Iris pigment epithelial cell (primary cell): ENCODE data around the gene TTC33.
"Not testable (repeated sequence)": the region's sequence is repeated elsewhere in the genome, so short reads cannot be mapped to it uniquely, and the experiment has no call there.

Experiments
- DNase-seq: peaks from one replicate; pipeline ENCODE4 v3.0.0-alpha.2; 2011; ENCODE audit warnings: low read depth

The TTC33 gene

DNA sequence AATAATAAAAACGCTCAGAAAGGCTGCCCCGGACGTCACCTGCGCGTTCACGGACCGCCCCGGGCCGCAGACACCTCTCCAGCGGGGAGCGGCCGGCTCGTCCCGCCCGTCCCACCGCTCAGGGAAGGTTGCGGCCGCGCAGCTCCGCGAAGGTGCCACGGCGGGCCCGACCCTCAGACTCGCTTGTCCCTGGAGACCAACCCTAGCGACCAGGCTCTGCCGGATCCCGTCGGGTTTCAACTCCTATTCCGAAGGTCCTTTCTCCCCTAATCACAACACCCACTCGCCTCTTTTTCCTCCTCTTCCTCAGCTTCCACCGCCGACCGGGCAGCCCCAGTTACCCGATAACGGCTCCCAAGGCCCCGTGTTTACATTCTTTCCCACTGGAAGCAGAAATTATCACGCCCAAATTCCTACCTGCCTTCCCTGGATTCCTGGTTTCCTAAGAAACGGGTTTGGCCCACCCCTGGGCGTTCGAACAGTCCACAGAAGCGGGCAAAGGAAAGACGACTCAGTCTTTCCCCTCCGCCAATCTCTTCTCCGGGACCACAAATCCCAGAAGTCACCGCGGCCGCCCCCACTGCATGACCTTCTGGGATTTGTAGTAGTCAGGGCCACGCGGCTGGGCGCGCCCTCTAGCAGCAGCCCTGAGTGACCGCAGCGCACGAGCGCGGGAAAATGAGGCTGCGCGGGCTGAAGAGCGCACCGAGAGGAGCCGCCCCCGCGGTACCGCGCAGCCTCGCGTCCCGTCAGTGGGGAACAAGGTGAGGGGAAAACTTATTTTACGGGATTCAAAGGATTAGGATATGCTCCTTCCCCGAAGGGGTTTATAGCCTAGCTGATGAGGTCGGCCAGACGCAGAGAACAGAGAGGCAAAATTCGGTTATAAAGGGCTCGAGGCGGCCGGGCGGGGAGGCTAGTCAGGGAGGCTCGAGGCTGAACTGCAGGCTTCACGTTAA is at the start of gene TTC33:
TTC33 (minus strand) TSS at position 555 of the 959 bp plus-strand sequence. CDS start 8,943 bp downstream, outside the sequence.
- peak; percentile 97 for DNase-seq

- DNase-seq: no peak
These were observed 46.2 kb upstream of the TTC33 start for GRCh38 chr5:40801771-40802562.

- DNase-seq: no peak
These were observed 43.5 kb upstream of the TTC33 start for GRCh38 chr5:40799258-40799657.

- DNase-seq: no peak
These were observed 43.0 kb upstream of the TTC33 start for GRCh38 chr5:40798801-40799210.

DNA sequence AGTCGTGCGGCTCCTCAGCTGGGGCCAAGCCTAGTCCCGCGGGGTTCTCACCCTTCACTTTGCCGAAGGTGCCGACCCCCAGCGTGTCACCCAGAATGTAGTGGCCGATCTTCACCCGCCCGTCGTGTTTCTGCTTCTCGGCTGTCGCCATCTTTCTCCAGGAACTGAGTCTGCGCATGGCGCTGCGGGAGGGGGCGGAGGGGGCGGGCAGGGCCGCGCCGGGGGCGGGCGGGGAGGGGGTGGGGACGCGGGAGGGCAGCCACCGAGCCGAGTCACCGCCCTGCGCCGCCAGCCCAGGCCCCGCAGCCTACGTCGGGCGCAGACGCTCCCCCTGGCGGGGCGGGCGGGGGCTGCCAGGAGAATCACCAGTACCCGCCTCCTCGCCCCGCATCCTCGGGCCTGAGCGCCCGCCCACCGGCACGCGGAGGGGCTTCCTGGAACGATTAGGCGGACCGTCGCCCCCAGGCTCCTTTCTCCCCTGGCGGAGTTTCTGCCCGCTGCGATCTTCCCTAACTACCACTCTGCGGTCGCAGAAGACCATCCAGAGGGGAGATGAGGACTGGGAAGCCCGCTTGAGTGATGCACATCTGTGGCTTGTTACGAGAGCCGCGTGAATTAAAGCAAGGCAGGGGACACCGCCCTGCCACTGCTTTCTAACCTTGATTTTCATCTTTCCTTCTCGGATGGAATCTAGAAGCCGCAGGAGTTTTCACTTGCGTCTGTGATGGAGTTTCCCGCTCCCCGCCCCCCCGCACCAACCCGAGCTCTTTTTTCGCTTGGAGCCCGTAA is 42.4 kb upstream of the TTC33 start, which contains the start of gene PRKAA1:
PRKAA1 (minus strand) TSS at position 363 of the 789 bp plus-strand sequence; CDS start at position 178, 185 bp downstream.
- DNase-seq: peak; percentile 85

- DNase-seq: peak; percentile 69
These were observed 41.7 kb upstream of the TTC33 start for GRCh38 chr5:40797273-40798011.

- DNase-seq: peak; percentile 65
These were observed 40.7 kb upstream of the TTC33 start for GRCh38 chr5:40796487-40796889.

DNA sequence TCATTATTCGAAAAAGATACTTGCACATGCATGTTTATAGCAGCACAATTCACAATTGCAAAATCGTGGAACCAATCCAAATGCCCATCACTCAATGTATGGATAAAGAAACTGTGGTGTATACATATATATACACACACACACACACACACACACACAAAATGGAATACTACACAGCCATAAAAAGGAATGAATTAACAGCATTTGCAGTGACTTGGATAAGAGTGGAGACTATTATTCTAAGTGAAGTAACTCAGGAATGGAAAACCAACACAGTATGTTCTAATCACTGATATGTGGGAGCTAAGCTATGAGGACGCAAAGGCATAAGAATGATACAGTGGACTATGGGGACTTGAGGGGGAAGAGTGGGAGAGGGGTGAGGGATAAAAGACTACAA is 39.1 kb upstream of the TTC33 start:
- not testable (repeated sequence) for DNase-seq

DNA sequence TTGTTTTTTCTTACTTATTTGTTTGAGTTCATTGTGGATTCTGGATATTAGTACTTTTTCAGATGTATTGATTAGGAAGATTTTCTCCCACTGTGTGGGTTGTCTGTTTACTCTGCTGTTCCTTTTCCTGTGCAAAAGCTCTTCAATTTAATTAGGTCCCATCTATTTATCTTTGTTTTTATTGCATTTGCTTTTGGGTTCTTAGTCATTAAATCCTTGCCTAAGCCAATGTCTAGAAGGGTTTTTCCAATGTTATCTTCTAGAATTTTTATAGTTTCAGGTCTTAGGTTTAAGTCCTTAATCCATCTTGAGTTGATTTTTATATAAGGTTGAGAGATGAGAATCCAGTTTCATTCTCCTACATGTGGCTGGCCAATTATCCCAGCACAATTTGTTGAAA is 38.6 kb upstream of the TTC33 start:
- DNase-seq: not testable (repeated sequence)

DNA sequence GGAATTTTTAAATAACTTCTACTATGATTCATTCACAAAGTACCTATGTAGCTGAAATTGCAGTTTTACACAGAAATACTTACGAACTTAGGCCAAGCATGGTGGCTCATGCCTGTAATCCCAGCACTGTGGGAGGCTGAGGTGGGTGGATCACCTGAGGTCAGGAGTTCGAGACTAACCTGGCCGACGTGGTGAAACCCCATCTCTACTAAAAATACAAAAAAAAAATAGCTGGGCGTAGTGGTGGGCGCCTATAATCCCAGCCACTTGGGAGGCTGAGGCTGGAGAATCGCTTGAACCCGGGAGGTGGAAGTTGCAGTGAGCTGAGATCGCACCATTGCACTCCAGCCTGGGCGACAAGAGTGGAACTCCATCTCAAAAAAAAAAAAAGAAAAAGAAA is 36.9 kb upstream of the TTC33 start:
- DNase-seq: not testable (repeated sequence)

GRCh38 chr5:40791715-40792139 is 36.0 kb upstream of the TTC33 start:
- peak; percentile 43 for DNase-seq

- DNase-seq: peak; percentile 55
These were observed 35.3 kb upstream of the TTC33 start for GRCh38 chr5:40790947-40791593.

GRCh38 chr5:40788941-40789340 is 33.2 kb upstream of the TTC33 start:
- DNase-seq: not testable (repeated sequence)

DNA sequence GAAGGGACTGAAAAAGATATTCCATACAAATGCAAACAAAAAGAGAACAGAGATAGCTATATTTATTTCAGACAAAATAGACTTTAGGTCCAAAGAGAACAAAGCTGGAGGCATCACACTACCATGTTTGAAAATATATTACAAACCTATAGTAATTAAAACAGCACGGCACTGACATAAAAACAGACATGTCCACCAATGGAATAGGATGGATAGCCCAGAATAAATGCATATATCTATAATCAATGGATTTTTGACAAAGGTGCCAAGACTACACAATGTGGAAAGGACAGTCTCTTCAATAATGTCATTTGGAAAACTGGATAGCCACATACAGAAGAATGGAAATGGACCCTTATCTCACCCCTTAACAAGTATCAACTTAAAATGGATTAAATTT is 32.2 kb upstream of the TTC33 start:
- DNase-seq: no peak

- not testable (repeated sequence) for DNase-seq
These were observed 30.9 kb upstream of the TTC33 start for GRCh38 chr5:40786664-40787063.

DNA sequence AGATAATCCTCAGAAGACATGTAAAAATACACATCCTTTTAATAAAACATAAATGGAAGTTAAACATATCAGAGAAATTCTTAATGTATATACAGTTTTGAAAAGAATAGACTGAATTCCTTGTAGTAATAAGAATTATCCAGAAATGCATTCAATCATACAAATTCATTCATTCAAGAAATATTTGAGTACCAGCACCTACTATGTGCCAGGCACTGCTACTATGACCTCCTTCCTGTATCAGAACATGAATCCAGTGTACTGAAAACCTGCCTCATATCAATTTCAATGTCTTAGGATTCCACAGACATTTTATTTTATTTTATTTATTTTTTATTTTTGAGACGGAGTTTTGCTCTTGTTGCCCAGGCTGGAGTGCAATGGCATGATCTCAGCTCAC is 29.2 kb upstream of the TTC33 start:
- no peak for DNase-seq

DNA sequence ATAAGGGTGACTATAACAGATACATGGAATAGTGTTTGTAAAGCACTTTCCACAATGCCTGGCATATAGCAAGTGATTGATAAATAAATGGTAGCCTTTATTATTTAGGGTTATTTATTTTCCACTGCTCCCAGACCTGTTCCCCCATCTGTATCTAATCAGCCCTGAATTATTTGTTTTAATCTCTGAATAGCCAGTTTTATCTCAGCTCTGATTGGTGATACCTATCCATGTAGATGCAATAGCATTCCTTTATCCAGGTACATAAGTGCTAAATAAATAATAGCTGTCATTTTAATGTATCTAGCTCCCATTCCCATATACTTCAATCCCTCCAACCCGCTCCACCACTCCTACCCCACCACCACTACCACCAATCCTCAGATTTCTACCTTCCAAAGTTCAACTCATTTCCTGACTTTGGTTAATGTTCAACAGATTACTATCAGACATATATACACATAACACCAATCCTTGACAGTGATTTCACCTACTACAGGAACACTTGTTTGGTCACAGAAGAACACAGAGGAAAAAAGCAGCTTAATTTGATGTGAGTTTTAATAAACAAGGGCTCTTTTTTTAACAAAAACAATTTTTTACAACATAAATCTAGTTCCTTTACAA is 28.4 kb upstream of the TTC33 start:
- no peak for DNase-seq

- DNase-seq: peak; percentile 82
These were observed 26.2 kb upstream of the TTC33 start for GRCh38 chr5:40781843-40782409.

DNA sequence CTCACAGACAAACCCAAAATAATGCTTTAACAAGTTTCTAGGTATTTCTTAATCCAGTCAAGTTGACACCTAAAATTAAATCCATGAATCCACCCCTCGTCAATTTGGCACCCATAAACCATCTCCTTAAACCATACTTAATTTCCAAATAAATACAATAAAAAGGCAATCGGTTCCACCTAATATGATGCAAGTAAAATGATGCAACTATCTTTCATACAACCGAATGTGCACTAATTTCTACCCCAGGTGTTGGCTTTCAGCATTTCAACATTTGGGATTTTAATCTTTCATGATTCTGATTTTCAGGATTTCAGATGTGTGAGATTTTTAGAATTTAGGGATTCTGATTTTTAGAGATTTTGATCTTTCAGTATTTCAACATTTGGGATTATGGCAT is 25.1 kb upstream of the TTC33 start:
- DNase-seq: no peak

GRCh38 chr5:40780199-40780598 is 24.4 kb upstream of the TTC33 start:
- DNase-seq: no peak
